Measurements from ENCODE around the gene ADAM11.
"Not testable (repeated sequence)": the region's sequence is repeated elsewhere in the genome, so short reads cannot be mapped to it uniquely, and the experiment has no call there.

The ADAM11 gene

DNA sequence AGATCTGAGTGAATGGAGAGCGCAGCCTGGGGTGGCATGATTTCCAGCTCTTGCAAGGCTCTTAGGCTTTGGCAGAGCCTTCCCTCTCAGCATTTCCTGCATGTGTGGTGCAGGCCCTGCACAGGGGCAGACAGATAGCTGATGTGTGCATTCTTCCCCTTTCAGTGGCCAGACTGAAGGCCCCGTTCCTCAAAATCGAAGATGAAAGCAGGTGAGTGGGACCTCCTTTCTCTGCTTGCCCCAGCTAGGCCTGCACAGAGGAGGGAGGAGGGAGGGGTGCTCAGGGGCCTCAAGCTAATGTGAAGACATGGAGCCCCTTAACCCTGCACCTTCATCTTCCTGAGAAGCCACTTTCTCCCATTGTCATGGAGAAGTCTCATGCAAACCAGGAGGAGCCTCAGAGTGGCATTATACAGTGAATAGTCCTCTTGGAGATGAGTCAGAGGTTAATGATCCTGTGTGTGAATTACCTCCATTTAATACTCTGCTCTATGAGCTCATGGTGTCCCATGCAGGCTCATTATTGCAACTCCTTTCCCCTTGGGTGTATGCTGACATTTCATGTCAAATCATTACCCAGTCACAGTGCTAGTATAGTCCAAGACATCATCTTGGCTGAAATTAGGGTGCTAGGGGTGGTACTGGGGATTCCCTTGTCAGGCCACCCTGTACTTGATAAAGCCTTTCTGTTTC is 20.4 kb upstream of the ADAM11 start:
- no peak for DNase-seq (ENCODE audit: low spot score)
- no peak for TF ChIP-seq CTCF (IDR thresholded peaks at IDR 0.05)

GRCh38 chr17:44741316-44741715 is 17.5 kb upstream of the ADAM11 start:
- no peak for DNase-seq (ENCODE audit: low spot score)
- H3K27ac ChIP-seq: no peak overlapping the region
- TF ChIP-seq CTCF (IDR thresholded peaks at IDR 0.05): no peak
- H3K4me3 ChIP-seq: no peak overlapping the region

More for the DNA sequence above, 20.4 kb upstream of the ADAM11 start:
- Histone ChIP-seq H3K4me3 (no peak overlapping the region), H3K27ac (no peak overlapping the region)

- H3K27ac ChIP-seq: no peak overlapping the region
- no peak overlapping the region for H3K4me3 ChIP-seq
- no peak for TF ChIP-seq CTCF (IDR thresholded peaks at IDR 0.05)
- no peak for DNase-seq (ENCODE audit: low spot score)
Observed at GRCh38 chr17:44745301-44745700, 13.5 kb upstream of the ADAM11 start.

GRCh38 chr17:44745738-44746137 is 13.1 kb upstream of the ADAM11 start:
- H3K27ac ChIP-seq; DNase-seq (ENCODE audit: low spot score); H3K4me3 ChIP-seq: not testable (repeated sequence)

- no peak for TF ChIP-seq CTCF (IDR thresholded peaks at IDR 0.05)
- no peak for DNase-seq (ENCODE audit: low spot score)
- no peak overlapping the region for H3K4me3 ChIP-seq
- H3K27ac ChIP-seq: no peak overlapping the region
Observed at GRCh38 chr17:44747566-44747965, 11.2 kb upstream of the ADAM11 start.

DNA sequence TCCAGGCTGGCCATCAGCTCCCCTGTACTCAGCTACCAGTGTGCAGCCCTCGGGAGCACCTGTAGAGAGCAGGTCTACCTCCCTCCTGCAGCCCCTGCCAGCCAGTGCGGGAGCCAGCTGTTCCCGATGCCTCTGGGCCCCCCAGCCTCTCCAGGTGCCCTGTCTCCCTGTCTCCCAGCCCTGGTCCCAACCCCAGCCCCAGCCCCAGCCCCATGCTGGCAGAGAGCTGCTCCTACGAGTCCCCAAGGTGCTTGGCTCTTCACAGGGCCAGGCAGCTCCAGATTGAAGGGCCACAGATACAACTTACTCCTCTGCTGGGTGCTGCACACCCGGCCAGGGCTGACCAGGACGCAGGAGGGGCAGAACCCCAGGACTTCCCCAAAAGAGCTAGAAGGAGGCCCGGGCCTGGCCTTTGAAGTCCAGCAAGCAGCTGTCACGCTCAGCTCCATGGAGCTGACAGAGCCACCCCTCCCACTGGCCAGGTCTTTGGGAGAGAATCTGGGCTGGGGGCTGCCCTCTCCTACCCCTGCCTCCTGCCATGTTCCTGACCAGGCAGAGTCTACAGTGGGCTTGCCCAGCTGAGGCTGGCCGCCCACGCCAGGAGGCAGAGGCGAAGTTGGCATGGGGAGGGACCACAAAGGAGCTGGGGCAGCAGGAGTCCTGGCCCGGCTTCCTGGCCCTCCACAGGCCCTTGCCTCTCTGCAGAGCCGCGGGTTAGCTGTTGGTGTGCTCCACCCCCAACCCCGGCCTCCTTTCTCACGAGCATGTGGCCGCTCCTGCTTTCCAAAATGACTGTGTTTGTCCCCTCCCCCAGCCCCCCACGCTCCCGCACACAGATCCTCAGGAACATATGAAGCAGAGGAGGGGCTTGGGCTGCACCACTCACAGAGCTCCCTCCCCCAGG is 9.5 kb upstream of the ADAM11 start:
- TF ChIP-seq CTCF (IDR thresholded peaks at IDR 0.05): no peak
- no peak for DNase-seq (ENCODE audit: low spot score)
- Histone ChIP-seq H3K4me3 (peak overlapping the region; percentile 51), H3K27ac (peak overlapping the region in 1 of 2 donors; percentile 42)

DNA sequence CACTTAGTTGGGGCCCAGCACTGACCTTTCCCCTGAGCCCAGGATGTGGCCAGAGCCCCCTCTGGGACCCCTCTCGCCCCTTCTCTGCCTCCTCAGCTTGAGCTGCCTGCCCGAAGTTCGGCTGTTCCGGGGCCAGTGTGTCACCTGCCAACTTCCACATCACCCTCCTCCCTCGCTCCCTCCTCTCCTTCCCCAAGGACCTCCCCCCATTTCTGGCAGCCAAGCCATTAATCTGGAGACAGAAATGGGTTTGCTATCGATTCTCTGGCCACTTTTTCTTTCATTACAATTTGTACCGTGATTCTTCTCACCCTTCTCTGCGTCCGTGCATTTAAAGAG is 8.8 kb upstream of the ADAM11 start:
- Histone ChIP-seq H3K27ac (peak overlapping the region in 1 of 2 donors; percentile 42), H3K4me3 (peak overlapping the region; percentile 51)
- TF ChIP-seq CTCF (IDR thresholded peaks at IDR 0.05): no peak
- DNase-seq (ENCODE audit: low spot score): no peak
